B cell (primary cell): ENCODE data around the gene CES1. TPM values are rescaled to one million over a fixed set of nuclear protein-coding genes. Genes with fewer than 3 reads are reported as not detected.

ENCODE experiments used
- ATAC-seq: fragments of 200-7000 bp; cut with Tn5 transposase; one replicate; pipeline ENCODE4 v1.10.0; 2021; ENCODE audit warnings: low read depth, mild to moderate bottlenecking, moderate number of reproducible peaks, moderate library complexity
- CTCF ChIA-PET: fragments of 350-600 bp; sonication (Branson Sonifier 250); formaldehyde crosslinking; loops from one replicate; lab custom pipeline; 2021; ENCODE audit warnings: antibody characterized with exemption, inconsistent platforms; lab: Charles Lee
- POLR2A ChIA-PET: fragments of 350-600 bp; sonication (Branson Sonifier 250); formaldehyde crosslinking; loops from one replicate; lab custom pipeline; 2021; ENCODE audit warnings: antibody characterized with exemption; lab: Charles Lee
- DNase-seq: peaks from one replicate; pipeline ENCODE4 v3.0.0; 2013
- H2AFZ ChIP-seq: 2 replicates; pipeline ENCODE4 v1.6.1; 2012; ENCODE audit warnings: mild to moderate bottlenecking, low read depth, low read length; ENCODE audit not compliant: insufficient read depth, poor library complexity, severe bottlenecking
- H3K27ac ChIP-seq, 2 donors: 1 replicate in 1 of 2; 2 replicates in 1 of 2; pipeline ENCODE4 v1.5.1; 2012 to 2013; ENCODE audit warnings: low read length in 2 of 2, mild to moderate bottlenecking in 2 of 2, moderate library complexity in 1 of 2
- H3K27me3 ChIP-seq, 4 experiments: fragments of 200-600 bp in 1 of 4; sonication (generic) in 1 of 4; replicated peaks in 1 of 4; 1 replicate in 2 of 4; 2 replicates in 2 of 4; pipeline versions ENCODE4 v1.6.1 to v1.7.0; 2013 to 2016; ENCODE audit warnings: low read length in 3 of 4, mild to moderate bottlenecking in 2 of 4, mixed read lengths in 1 of 4, moderate library complexity in 1 of 4; ENCODE audit not compliant: insufficient read depth in 4 of 4, control insufficient read depth in 3 of 4; ENCODE audit errors: control extremely low read depth in 1 of 4
- H3K36me3 ChIP-seq, 2 experiments: replicated peaks in 1 of 2; 1 replicate in 1 of 2; 2 replicates in 1 of 2; pipeline versions ENCODE4 v1.6.1 to v1.7.1; 2013; ENCODE audit warnings: low read length in 1 of 2; ENCODE audit not compliant: insufficient read depth in 2 of 2, control insufficient read depth in 1 of 2; ENCODE audit errors: control extremely low read depth in 1 of 2, extremely low read depth in 1 of 2
- H3K4me1 ChIP-seq, 2 donors: fragments of 200-600 bp in 1 of 2; sonication (generic) in 1 of 2; 1 replicate in 1 of 2; 2 replicates in 1 of 2; pipeline versions ENCODE4 v1.5.1 to v1.6.1; 2013 to 2017; ENCODE audit warnings: low read length in 2 of 2; ENCODE audit not compliant: control insufficient read depth in 2 of 2, insufficient read depth in 2 of 2
- H3K4me2 ChIP-seq: replicated peaks from 2 replicates; pipeline ENCODE3; 2012; ENCODE audit warnings: mild to moderate bottlenecking, low read depth, low read length; ENCODE audit not compliant: poor library complexity, severe bottlenecking
- H3K4me3 ChIP-seq, 5 experiments: fragments of 200-600 bp in 1 of 5; sonication (generic) in 1 of 5; 1 replicate in 3 of 5; 2 replicates in 2 of 5; pipeline versions ENCODE4 v1.5.1 to v1.7.0; 2011 to 2016; ENCODE audit warnings: low read length in 4 of 5, mild to moderate bottlenecking in 4 of 5, low read depth in 2 of 5, control low read depth in 1 of 5, moderate library complexity in 1 of 5; ENCODE audit not compliant: insufficient read depth in 1 of 5; ENCODE audit errors: control extremely low read depth in 1 of 5, extremely low read depth in 1 of 5
- H3K79me2 ChIP-seq: fragments of 200-600 bp; sonication (generic); one replicate; pipeline ENCODE4 v1.6.0; 2016; ENCODE audit warnings: low read length; ENCODE audit not compliant: control insufficient read depth, insufficient read depth
- H3K9ac ChIP-seq: fragments of 200-600 bp; sonication (generic); 2 replicates; pipeline ENCODE4 v1.6.1; 2017; ENCODE audit warnings: mild to moderate bottlenecking, low read length, moderate library complexity
- H3K9me3 ChIP-seq, 3 donors: one replicate each; pipeline versions ENCODE4 v1.6.1 to v1.7.1; 2013; ENCODE audit warnings: low read length in 2 of 3; ENCODE audit not compliant: control insufficient read depth in 2 of 3, insufficient read depth in 1 of 3; ENCODE audit errors: control extremely low read depth in 1 of 3
- H4K20me1 ChIP-seq: 2 replicates; pipeline ENCODE4 v1.6.0; 2012; ENCODE audit warnings: mild to moderate bottlenecking, low read length; ENCODE audit not compliant: insufficient read depth, control insufficient read depth, poor library complexity, severe bottlenecking
- H3K27ac Mint-ChIP-seq: one replicate; pipeline ENCODE4 v1.8.0; 2021; ENCODE audit warnings: mixed read lengths
- H3K27me3 Mint-ChIP-seq: one replicate; pipeline ENCODE4 v1.8.0; 2021; ENCODE audit warnings: mixed read lengths
- H3K4me1 Mint-ChIP-seq: one replicate; pipeline ENCODE4 v1.8.0; 2021; ENCODE audit warnings: mixed read lengths
- H3K4me3 Mint-ChIP-seq: one replicate; pipeline ENCODE4 v1.8.0; 2021; ENCODE audit warnings: mixed read lengths
- H3K9me3 Mint-ChIP-seq: one replicate; pipeline ENCODE4 v1.8.0; 2022; ENCODE audit warnings: mixed read lengths; ENCODE audit not compliant: insufficient read depth
- EZH2 ChIP-seq: IDR thresholded peaks from 2 replicates; pipeline ENCODE4 v1.6.1; 2012; ENCODE audit warnings: borderline replicate concordance, low read depth, mild to moderate bottlenecking, moderate library complexity, low read length; ENCODE audit not compliant: insufficient read depth, poor library complexity, severe bottlenecking
- WGBS: methylation state at CpG from one replicate; pipeline ENCODE4 v1.1.5; 2013; ENCODE audit warnings: missing lambda C conversion rate; ENCODE audit not compliant: insufficient coverage; 5-methylcytosine and 5-hydroxymethylcytosine counted together
- intact Hi-C: fragments of 100-400 bp; cut with micrococcal nuclease; formaldehyde crosslinking; loops from one replicate; pipeline ENCODE4 v1.10.0; 2022
- polyA plus RNA-seq: library from polyadenylated mRNA; depleted of rRNA; stranded (reverse); fragments of >200 nt; gene quantifications from 2 replicates; pipeline ENCODE4 v1.2.3, GENCODE V29; 2012
- total RNA-seq, 2 donors: library from RNA; stranded (reverse); fragments of 120-200 nt in 1 of 2; gene quantifications; 1 replicate in 1 of 2; 2 replicates in 1 of 2; pipeline versions ENCODE4 v1.2.3 to v1.2.4, GENCODE V29; 2013 to 2022
- TF ChIP-seq, protein P1 (sequence below): fragments of 200-600 bp; IDR thresholded peaks from one replicate; pipeline ENCODE4 v1.8.0; 2022; ENCODE audit warnings: antibody characterized with exemption, mild to moderate bottlenecking

CES1 gene
- total and polyA plus RNA-seq, 2 donors (not counting 1 experiment from before 2014, with no cell fraction given): 0.37 to 1.2 TPM

DNA sequence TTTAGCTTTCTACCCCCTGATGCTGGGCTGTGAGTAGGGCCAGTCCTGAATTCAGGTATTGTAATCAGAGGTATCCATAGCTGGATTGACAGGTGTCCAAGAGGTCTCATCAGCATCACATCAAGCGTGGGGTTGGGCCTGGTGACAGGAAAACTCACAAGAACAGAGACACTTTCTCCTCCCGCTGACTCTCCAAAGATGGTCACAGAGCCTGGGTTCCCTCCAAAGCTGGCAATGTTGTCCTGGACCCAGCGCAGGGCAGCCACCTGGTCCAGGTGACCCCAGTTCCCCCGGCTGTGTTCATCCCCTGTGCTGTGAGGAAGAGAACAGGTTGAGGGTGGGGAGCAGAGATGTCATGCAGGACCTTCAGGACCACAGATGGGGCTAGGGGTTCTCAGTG, 11.7 kb downstream of the CES1 start:
- H3K9ac ChIP-seq: no peak overlapping the region
- H4K20me1 ChIP-seq: no peaks in the 10 kb centered on the region
- H2AFZ ChIP-seq: no peak overlapping the region
- H3K27ac ChIP-seq: no peak overlapping the region
- H3K9me3 ChIP-seq: no peaks in the 10 kb centered on the region
- DNase-seq (no peak), ATAC-seq (no peak)
- intact Hi-C loops: no loop called here
- H3K4me3 ChIP-seq: no peak overlapping the region
- POLR2A ChIA-PET: no interaction called here
- Mint-ChIP-seq H3K27me3 (peaks cover 39% of the 10 kb centered on the region), H3K4me3 (no peak overlapping the region), H3K4me1 (no peaks in the 10 kb centered on the region), H3K9me3 (no peaks in the 10 kb centered on the region), H3K27ac (no peak overlapping the region)
- 92% methylated on average over 3 of the region's 4 CpGs for WGBS
- CTCF ChIA-PET: no interaction called here
- no peaks in the 10 kb centered on the region for H3K79me2 ChIP-seq
- H3K27me3 ChIP-seq: no peaks in the 10 kb centered on the region
- H3K36me3 ChIP-seq: no peaks in the 10 kb centered on the region
- no peak for TF ChIP-seq EZH2
- TF ChIP-seq, protein P1, sequence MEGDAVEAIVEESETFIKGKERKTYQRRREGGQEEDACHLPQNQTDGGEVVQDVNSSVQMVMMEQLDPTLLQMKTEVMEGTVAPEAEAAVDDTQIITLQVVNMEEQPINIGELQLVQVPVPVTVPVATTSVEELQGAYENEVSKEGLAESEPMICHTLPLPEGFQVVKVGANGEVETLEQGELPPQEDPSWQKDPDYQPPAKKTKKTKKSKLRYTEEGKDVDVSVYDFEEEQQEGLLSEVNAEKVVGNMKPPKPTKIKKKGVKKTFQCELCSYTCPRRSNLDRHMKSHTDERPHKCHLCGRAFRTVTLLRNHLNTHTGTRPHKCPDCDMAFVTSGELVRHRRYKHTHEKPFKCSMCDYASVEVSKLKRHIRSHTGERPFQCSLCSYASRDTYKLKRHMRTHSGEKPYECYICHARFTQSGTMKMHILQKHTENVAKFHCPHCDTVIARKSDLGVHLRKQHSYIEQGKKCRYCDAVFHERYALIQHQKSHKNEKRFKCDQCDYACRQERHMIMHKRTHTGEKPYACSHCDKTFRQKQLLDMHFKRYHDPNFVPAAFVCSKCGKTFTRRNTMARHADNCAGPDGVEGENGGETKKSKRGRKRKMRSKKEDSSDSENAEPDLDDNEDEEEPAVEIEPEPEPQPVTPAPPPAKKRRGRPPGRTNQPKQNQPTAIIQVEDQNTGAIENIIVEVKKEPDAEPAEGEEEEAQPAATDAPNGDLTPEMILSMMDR: no peak
- H3K4me1 ChIP-seq: no peaks in the 10 kb centered on the region
- H3K4me2 ChIP-seq: no peak overlapping the region

DNA sequence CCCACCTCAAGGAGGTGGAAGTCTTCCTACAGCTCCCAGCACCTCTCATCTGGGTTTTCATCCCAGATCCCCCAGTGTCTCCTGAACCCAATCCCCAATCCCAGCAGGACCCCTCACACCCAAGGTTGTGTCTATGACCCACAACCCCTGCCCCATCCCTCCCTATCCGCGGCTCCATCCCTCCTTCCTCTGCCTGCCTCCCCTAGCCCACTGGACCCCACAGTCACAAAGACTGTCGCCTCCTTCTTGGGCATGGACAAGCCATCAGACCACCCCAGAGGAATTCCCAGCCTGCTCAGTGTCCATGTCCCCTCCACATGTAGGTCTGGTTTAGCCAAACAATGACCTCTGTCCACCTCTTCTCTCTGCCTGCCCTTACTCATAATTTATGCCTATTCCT, 12.3 kb downstream of the CES1 start:
- ChIA-PET CTCF (no interaction called here), POLR2A (no interaction called here)
- Histone ChIP-seq H3K9me3 (no peaks in the 10 kb centered on the region), H4K20me1 (no peaks in the 10 kb centered on the region), H3K27me3 (no peaks in the 10 kb centered on the region), H3K36me3 (no peaks in the 10 kb centered on the region), H3K79me2 (no peaks in the 10 kb centered on the region), H3K4me2 (no peak overlapping the region), H3K9ac (no peak overlapping the region), H3K4me3 (no peak overlapping the region), H3K27ac (no peak overlapping the region), H3K4me1 (no peaks in the 10 kb centered on the region), H2AFZ (no peak overlapping the region)
- no peak overlapping the region for H3K27ac Mint-ChIP-seq
- peaks cover 42% of the 10 kb centered on the region for H3K27me3 Mint-ChIP-seq
- intact Hi-C loops: no loop called here
- TF ChIP-seq, protein P1: no peak
- TF ChIP-seq EZH2: no peak
- no peaks in the 10 kb centered on the region for H3K4me1 Mint-ChIP-seq
- DNase-seq (no peak), ATAC-seq (no peak)
- H3K9me3 Mint-ChIP-seq: no peaks in the 10 kb centered on the region
- 95% methylated on average over 3 of the region's 3 CpGs for WGBS
- H3K4me3 Mint-ChIP-seq: no peak overlapping the region
